Testis (tissue), 2 donors: Measurements from ENCODE around the gene CTBS.
"Not testable (repeated sequence)": the region's sequence is repeated elsewhere in the genome, so short reads cannot be mapped to it uniquely, and the experiment has no call there.

Experiments used
- CTCF ChIP-seq, 3 experiments: fragments of 450-650 bp in 2 of 3; fragments of 200-600 bp in 1 of 3; sonication (generic) in 1 of 3; IDR thresholded peaks; one replicate each; pipeline ENCODE4 v1.5.1; 2016 to 2019; ENCODE audit warnings: antibody characterized with exemption in 3 of 3, mild to moderate bottlenecking in 2 of 3, moderate library complexity in 1 of 3
- POLR2A ChIP-seq: fragments of 450-650 bp; IDR thresholded peaks from one replicate; pipeline ENCODE4 v1.6.1; 2017; ENCODE audit warnings: antibody characterized with exemption, mild to moderate bottlenecking, moderate library complexity

- not testable (repeated sequence) for TF ChIP-seq CTCF (IDR thresholded peaks at IDR 0.05); POLR2A
Measured at GRCh38 chr1:84594959-84595358, 20.7 kb upstream of the CTBS start.
